ENCODE results near the gene BID. TPM values are rescaled to one million over a fixed set of nuclear protein-coding genes. Genes with fewer than 3 reads are reported as not detected.

The BID gene
- total RNA-seq: 12.9 TPM

- no peak for DNase-seq
These were observed at the start of gene BID for GRCh38 chr22:17774206-17774925. BID (minus strand) TSS chr22:17774469; CDS start chr22:17750116, 24,353 bp downstream.

DNA sequence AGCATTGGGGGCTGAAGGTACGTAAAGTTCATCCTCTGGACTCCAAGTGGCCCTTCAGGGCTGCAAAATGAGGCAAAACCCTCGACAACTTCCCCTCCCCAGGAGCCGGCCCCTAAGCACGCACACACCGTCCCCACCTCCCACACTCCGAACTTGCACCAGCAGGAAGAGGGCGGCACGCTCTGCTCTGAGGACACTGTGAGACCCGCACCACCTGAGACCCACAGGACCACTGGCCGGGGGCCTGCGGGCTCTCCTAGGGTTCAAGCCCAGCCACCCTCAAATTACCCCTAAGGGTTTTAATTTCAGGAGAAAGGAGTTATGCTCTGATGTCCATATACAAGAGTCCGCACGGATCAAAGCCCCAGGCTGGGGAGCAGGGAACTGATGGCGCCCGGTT, 49.7 kb upstream of the BID start:
- DNase-seq: no peak

GRCh38 chr22:17823226-17823625, 49.0 kb upstream of the BID start:
- no peak for DNase-seq

- DNase-seq: no peak
These were observed 47.8 kb upstream of the BID start for GRCh38 chr22:17822087-17822486.

DNA sequence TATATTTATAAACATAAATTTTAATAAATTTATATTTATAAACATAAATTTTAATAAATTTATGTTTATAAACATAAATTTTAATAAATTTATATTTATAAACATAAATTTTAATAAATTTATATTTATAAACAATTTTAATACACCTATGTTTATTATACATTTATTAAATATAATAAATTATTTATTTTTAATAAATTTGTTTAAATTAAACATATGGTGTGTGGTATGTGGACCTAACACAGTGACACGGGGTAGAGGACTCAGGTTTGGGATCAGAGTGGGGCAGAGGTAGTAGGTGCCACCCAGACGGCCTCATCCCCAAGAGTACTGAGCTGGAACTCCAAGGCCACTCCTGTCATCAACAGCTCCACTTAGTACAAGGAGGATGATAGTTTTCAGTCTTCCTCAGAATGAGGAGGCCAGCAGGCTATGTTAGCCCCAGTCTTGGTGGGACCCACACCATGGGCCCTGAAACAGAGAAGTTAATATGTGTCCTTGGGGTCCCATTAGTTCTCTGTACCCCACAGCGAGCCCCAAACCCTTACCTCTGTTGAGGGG, 46.7 kb upstream of the BID start:
- no peak for DNase-seq

GRCh38 chr22:17818649-17819048, 44.4 kb upstream of the BID start:
- DNase-seq: no peak

DNA sequence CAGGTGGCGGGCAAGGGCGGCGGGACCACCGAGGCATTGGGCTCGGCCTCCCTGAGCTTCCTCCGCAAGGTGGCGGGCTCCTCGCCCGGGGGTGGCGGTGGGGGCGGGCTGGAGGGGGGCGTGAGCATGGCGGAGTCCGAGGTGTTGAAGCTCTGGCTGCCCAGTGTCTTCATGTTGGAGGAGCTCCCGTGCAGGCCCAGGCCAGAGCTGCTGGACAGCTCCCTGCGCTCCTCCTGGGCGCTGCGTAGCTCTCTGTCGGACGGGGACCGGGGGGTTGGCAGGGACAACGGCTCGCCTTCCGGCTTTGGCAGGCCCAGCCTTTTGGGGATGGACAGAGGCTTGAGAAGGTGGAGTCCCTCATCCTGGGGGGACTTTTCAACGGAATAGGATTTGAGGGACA, 43.9 kb upstream of the BID start:
- no peak for DNase-seq

DNA sequence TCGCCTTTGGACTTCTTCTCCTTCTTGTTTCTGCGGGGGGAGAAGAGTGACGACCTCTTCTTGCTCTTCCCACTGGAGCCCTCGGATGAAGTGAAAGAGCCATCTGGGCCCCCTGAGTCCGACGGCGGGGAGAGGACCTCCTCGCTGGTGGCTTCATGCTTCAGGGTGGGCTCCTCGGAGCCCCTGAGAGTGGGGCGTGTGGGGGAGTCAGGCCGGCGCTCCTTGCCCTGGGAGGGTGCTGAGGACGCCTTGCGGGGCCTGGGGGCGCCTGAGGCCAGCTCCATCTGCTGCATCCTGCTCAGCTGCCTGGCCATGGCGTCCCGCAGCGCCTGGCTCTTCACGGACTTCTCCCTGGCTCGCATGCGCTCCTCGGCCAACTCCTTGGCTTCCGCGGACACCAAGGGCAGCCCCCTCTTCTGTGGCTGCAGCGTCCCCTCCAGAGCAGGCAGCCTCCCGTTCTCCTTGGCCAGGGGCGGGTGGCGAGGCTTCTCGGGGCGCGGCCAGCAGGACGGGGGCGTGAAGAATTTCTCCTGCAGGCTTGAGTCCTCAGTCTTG, 43.3 kb upstream of the BID start:
- no peak for DNase-seq

- DNase-seq: no peak
These were observed 42.8 kb upstream of the BID start for GRCh38 chr22:17817079-17817478.

- no peak for DNase-seq
These were observed 42.4 kb upstream of the BID start for GRCh38 chr22:17816649-17817048.

GRCh38 chr22:17815703-17816254, 41.5 kb upstream of the BID start:
- no peak for DNase-seq

GRCh38 chr22:17814830-17815229, 40.6 kb upstream of the BID start:
- DNase-seq: no peak

DNA sequence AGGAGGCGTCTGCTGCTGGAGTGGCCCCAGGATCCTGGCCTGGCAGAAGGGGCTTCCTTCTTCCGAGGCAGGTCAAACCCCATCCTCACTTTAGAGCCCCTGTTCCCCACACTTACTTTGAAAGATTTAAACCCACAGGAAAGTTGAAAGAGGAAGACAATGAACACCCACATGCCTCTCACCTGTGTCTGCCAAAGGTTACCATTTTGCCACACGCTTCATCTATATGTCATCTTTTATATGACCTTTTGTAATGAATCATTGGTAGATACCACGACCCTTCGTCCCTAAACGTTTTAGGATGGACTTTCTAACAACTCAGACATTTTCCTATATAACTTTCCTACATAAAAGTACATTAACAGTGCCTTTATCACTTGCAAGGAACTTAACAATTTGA, 39.8 kb upstream of the BID start:
- DNase-seq: no peak

DNA sequence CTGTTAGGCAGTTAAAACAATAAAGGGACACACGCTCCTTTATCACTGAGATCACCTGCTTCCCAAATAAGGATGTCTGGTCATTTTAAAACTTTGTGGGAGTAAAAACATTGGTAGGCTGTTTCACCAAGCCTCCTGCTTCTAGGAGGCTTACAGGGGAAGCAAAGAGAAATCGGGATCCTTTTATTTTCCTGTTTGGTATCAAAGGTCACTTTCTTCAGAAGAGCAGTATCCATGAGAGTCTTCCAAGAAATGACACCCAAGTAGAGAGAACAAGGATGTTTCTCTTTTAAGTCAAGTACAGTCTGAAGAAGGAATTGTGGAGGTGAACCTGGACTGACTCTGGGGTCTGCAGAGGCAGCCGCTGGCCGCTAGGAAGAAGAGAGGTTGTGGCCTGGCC, 36.9 kb upstream of the BID start:
- DNase-seq: no peak

DNA sequence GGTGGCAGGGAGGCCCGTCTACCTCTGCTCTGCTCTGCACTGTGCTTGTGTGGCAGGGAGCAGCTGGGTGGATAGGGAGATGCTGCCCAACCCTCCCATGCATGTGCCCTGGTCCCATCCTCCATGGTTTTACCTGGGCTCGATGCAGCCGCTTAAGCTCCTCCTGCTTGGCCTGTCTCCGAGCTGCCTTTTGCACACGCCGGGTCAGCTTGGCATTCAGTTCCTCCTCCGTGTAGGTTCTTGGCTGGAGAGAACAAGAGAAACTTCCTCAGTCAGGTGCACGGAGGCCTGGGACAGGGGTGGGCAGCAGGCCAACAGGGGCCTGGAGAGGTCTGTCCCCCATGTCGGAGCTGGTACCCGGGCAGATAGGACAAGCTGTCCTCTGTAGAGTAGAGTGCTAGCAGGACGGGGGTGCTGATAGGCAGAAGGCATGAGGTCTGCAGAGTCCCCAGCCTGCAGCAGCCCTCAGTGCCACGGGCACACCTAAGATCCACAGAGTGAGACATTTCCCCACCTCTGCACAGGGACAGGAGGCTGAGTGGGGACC, 36.4 kb upstream of the BID start:
- no peak for DNase-seq

- DNase-seq: no peak
These were observed 34.6 kb upstream of the BID start for GRCh38 chr22:17808693-17809403.

DNA sequence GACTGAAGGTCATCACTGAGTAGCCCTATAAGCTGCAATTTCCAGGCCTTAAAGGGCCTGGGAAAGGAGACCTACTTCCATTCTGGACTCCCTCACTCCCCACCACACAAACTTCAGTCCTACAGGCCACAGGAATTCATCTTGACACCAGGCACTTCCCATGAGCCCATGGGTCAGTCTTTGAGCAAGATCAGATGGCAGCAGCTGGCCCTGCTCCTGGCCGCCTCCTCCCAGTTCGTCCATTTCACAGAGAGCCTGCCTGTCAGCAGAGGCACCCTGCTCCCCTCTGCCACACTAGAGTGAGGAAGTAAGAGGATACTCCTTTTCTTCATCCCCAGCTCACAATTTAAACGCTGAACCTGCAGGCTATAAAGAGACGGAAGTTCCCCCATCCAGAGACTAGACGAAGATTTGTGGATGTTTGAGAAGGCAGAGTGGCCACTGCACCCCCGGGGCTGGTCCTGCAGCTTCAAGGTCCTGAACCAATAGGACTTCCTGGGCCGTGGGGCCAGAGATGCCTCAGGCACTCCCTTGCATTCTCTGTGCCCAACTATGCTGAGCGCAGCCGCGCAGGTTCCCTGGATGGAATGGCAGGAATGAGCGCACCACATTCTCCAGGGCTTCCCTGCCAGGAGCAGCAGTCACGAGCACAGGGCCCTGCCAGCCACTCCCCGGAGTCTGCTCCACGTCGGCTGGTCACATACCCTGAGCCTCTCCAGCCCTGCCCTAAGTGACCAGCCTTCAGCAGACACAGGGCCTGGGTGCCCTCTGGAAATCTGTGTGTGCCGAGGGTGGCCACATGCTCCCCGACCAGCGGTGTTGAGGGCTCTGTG, 33.5 kb upstream of the BID start:
- no peak for DNase-seq

DNA sequence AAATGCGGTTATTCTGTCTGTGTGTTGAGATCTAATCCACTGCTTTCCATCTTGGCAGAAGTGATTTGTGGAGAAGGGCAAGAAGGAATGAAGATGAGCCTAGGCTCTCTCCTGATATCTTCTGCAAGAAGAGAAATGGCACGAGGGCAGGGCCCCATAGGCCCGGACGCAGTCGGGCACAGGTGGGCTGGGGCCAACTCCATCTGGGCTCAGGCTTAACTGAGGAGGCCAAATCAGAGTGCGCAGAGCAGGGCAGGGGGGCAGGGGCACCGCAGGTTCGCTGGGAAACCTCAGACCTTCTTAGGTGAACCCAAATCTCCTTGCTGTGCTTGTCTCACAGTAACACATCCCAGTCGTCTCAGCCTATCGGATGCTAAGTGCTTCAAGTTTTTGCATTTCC, 32.8 kb upstream of the BID start:
- DNase-seq: no peak

DNA sequence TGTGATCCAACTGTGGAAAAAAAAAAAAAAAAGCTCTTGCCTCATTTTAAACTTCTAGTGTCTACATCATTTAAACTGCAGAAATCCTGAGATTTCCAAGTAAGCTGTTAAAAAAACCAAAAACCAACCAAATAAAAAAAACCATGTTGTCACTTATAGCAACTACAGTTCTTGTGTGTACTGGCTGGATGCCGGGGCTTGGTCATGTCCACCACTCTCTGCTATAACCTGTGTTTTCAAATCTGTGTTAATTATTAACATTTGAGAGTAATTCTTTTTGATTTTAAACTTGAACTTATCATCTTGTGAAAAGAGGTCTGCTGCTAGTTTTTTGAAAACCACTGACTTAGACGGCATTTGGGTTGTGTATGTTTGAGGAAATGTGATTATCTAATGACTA, 32.2 kb upstream of the BID start:
- DNase-seq: no peak

GRCh38 chr22:17804331-17805080, 30.2 kb upstream of the BID start:
- DNase-seq: no peak

GRCh38 chr22:17803609-17804270, 29.5 kb upstream of the BID start:
- DNase-seq: no peak

Measured in skin of body (tissue), 2 donors.